ENCODE results near the gene STRA6. TPM values are rescaled to one million over a fixed set of nuclear protein-coding genes. Genes with fewer than 3 reads are reported as not detected.

The STRA6 gene
- total and polyA plus RNA-seq, 7 donors: 0.05 TPM; not detected in 6

DNA sequence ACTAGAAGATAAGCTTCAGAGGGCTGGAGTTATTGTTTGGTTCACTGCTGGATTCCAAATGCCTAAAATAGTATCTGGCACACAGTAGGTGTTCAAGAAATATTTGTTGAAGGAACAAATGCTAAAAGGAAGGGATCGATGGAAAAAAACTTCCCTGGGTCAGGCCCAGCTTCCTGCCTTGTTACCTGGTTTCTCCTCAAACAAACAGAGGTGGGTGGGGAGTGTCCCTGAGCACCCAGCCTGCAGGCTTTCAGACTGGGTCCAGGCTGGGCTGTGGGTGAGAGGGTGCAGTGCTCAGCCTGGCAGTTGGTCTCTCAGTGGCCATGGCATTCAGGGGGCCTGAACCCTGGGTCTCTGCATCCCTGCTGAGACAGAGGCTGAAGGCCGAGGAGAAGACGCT is 14.4 kb upstream of the STRA6 start:
- Histone ChIP-seq H3K27me3 (ENCODE audit: insufficient read depth in 3 of 3, low read length in 2 of 3) (peaks cover 0 to 7% (median 3%) of the 10 kb centered on the region in 3 donors), H3K36me3 (ENCODE audit: insufficient read depth in 1 of 2, low read depth in 1 of 2) (no peaks in the 10 kb centered on the region), H3K9me3 (no peaks in the 10 kb centered on the region), H3K4me3 (no peak overlapping the region), H3K27ac (no peak overlapping the region), H3K4me1 (no peaks in the 10 kb centered on the region)
- no peak for DNase-seq
- TF ChIP-seq, protein P1, sequence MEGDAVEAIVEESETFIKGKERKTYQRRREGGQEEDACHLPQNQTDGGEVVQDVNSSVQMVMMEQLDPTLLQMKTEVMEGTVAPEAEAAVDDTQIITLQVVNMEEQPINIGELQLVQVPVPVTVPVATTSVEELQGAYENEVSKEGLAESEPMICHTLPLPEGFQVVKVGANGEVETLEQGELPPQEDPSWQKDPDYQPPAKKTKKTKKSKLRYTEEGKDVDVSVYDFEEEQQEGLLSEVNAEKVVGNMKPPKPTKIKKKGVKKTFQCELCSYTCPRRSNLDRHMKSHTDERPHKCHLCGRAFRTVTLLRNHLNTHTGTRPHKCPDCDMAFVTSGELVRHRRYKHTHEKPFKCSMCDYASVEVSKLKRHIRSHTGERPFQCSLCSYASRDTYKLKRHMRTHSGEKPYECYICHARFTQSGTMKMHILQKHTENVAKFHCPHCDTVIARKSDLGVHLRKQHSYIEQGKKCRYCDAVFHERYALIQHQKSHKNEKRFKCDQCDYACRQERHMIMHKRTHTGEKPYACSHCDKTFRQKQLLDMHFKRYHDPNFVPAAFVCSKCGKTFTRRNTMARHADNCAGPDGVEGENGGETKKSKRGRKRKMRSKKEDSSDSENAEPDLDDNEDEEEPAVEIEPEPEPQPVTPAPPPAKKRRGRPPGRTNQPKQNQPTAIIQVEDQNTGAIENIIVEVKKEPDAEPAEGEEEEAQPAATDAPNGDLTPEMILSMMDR (IDR thresholded peaks at IDR 0.05): no peak
- 82 to 90% (median 86%) methylated on average over 3 of the region's 3 CpGs for WGBS, 3 donors
- intact Hi-C loops (cut with DNase I): no loop called here
- ATAC-seq: no peak

DNA sequence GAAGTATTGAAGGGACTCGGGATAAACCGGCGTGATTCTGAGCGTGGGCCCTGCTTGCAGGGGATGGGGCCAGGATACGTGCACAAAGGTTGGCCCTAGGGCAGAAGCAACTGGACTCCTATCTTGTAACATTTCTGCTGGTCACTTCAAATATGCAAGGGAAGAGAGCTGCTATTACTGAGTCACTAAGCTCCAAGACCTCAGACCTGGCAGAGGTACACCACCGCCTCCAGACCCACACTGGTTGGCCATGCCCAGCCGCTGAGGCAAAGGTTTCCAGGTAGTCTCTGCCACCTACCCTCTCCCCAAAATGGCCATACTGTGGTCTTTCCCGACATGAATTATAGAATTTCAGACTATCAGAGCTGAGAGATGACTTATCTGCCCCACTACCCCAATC is 13.4 kb upstream of the STRA6 start:
- no peak for ATAC-seq
- Histone ChIP-seq H3K4me1 (no peaks in the 10 kb centered on the region), H3K9me3 (no peaks in the 10 kb centered on the region), H3K27ac (no peak overlapping the region), H3K36me3 (ENCODE audit: insufficient read depth in 1 of 2, low read depth in 1 of 2) (no peaks in the 10 kb centered on the region), H3K4me3 (no peak overlapping the region), H3K27me3 (ENCODE audit: insufficient read depth in 3 of 3, low read length in 2 of 3) (peaks cover 0 to 3% (median 0%) of the 10 kb centered on the region in 3 donors)
- intact Hi-C loops (cut with DNase I): no loop called here
- no peak for DNase-seq
- TF ChIP-seq, protein P1 (IDR thresholded peaks at IDR 0.05): no peak
- WGBS, 3 donors: 81 to 85% (median 83%) methylated on average over 8 of the region's 8 CpGs

DNA sequence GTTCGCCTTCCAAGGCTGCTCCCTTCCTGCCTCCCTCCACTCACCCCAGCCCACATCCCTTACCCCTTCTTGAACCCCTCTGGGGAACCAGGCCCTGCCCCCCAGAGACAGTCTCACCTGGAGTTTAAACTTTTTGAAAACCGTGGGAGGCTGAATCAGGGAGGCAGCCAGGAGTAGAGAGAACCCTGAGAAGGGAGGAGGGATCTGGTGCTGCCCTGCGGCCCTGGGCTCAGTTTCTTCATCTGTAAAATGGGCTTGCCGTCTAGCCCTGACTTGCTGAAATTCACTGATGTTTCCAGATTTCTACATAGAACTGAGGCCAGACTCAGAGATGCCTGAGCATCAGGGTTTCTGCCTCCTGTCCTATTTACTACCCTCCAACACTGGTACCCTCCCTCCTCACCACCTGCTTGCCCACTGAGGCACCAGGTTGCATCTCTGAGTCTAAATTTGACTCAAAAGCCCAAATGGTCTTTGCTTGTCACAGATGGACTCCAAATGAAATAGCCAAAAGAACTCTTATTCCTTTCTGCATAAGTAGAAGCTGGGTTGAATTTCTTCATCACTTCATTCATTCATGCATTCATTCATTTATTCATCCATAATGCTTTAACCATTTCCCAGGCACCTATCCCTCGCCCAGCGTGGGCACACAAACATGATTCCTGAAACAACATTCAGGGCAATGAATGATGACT is 11.9 kb upstream of the STRA6 start:
- H3K9me3 ChIP-seq: no peaks in the 10 kb centered on the region
- no peak overlapping the region for H3K27ac ChIP-seq
- WGBS, 3 donors: 70 to 77% (median 74%) methylated on average over 5 to 6 of the region's 6 CpGs
- intact Hi-C loops (cut with DNase I): no loop called here
- no peaks in the 10 kb centered on the region for H3K27me3 ChIP-seq (ENCODE audit: insufficient read depth in 3 of 3, low read length in 2 of 3)
- TF ChIP-seq, protein P1 (IDR thresholded peaks at IDR 0.05): no peak
- H3K36me3 ChIP-seq (ENCODE audit: insufficient read depth in 1 of 2, low read depth in 1 of 2): no peaks in the 10 kb centered on the region
- H3K4me1 ChIP-seq: no peaks in the 10 kb centered on the region
- DNase-seq (no peak), ATAC-seq (no peak)
- no peak overlapping the region for H3K4me3 ChIP-seq

DNA sequence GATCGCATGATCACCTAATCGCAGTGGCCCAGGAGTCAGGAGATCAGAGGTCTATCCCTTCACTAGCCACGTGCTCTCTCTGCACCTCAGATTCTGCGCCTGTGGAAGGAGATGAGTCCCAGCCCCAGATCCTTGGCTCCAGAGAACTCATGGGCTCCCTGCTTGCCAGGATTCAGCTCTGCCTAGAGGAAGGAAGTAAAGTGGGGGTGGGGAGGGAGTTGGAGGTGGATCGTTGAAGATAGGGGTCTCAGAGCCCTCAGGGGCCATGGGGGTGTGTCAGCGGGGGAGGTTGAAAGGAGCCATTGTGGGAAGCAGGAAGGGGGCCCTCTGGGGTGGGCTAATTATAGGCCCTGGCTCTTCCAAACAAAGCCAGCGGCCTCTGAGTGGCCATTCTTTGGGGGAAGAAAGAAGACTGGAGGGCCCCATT is 11.3 kb upstream of the STRA6 start:
- Histone ChIP-seq H3K27ac (no peak overlapping the region), H3K36me3 (ENCODE audit: insufficient read depth in 1 of 2, low read depth in 1 of 2) (no peaks in the 10 kb centered on the region), H3K4me3 (no peak overlapping the region), H3K4me1 (no peaks in the 10 kb centered on the region), H3K27me3 (ENCODE audit: insufficient read depth in 3 of 3, low read length in 2 of 3) (no peaks in the 10 kb centered on the region), H3K9me3 (no peaks in the 10 kb centered on the region)
- TF ChIP-seq, protein P1 (IDR thresholded peaks at IDR 0.05): no peak
- DNase-seq: no peak
- WGBS, 3 donors: 54 to 61% (median 60%) methylated on average over 7 of the region's 7 CpGs
- intact Hi-C loops (cut with DNase I): no loop called here
- no peak for ATAC-seq

DNA sequence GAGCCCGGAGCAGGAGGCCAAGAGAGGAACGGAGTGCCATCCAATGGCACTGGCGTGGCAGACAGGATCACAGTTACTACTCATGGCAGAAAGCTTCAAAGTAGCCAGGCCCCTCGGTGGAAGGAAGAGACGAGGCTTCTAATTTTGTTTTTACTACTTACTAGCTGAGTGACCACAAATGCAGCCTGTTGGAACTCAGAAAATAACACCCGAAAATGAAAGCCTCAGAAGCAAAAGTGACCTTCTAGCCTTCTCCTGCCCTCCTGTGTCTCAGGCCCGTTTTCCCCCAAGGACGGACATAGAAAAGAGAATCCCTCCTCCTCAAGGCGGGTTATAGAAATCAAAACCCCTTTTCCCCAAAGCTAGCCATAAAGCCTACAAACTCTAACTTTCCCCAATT is 9.9 kb upstream of the STRA6 start:
- Histone ChIP-seq H3K4me1 (no peaks in the 10 kb centered on the region), H3K4me3 (no peak overlapping the region), H3K27me3 (ENCODE audit: insufficient read depth in 3 of 3, low read length in 2 of 3) (no peaks in the 10 kb centered on the region), H3K27ac (no peak overlapping the region), H3K36me3 (ENCODE audit: insufficient read depth in 1 of 2, low read depth in 1 of 2) (no peaks in the 10 kb centered on the region), H3K9me3 (no peaks in the 10 kb centered on the region)
- no peak for ATAC-seq
- no peak for DNase-seq
- TF ChIP-seq, protein P1 (IDR thresholded peaks at IDR 0.05): no peak
- WGBS, 3 donors: 85 to 90% (median 87%) methylated on average over 9 of the region's 9 CpGs
- intact Hi-C loops (cut with DNase I): no loop called here
